Measurements from ENCODE around the gene DCP1B. TPM values are rescaled to one million over a fixed set of nuclear protein-coding genes. Genes with fewer than 3 reads are reported as not detected.

The DCP1B gene
- total RNA-seq, 1 donor from 2014 or later, result 13.6 TPM

DNA sequence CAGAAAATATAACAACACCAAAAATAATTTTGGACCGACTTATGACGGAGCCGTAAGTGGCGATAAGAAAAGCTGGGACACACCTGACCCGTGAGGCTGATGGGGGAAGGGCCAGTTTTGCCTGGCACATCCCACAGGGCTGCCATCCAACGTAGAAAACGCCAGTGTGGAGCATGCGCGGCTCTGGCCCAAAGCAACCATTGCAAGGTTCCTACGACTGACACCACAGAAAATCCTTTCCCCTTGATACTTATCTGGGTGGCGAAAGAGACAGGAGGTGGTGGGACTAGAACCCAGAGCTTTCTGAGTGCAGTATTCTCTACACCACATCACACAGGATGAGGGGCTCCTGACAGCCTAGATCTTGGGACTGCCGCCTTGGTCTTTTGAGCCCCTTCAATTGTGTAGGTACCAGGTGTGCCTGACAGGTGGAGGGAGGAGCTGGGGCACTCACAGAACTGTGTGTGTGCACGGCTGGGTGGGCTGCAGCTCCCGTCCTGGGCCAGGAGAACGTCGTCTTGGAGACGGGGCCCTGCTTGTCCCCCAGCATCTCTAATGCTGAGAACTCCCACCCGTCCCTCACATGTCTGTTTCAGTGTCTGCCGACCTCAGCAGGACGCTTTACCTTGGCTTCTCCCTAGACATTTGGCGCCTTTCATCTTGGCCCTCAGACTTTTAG lies 68.4 kb downstream of the DCP1B start:
- Mint-ChIP-seq H3K4me1 (ENCODE audit: unreplicated experiment) (no peaks in the 10 kb centered on the region), H3K4me3 (ENCODE audit: unreplicated experiment) (no peak overlapping the region), H3K9me3 (ENCODE audit: unreplicated experiment) (no peaks in the 10 kb centered on the region), H3K36me3 (ENCODE audit: low read depth, unreplicated experiment) (peaks cover 11% of the 10 kb centered on the region), H3K27me3 (ENCODE audit: unreplicated experiment) (peaks cover 1% of the 10 kb centered on the region), H3K27ac (ENCODE audit: unreplicated experiment) (no peak overlapping the region)
- no peak for DNase-seq (ENCODE audit: low spot score)
- TF ChIP-seq, protein P1, sequence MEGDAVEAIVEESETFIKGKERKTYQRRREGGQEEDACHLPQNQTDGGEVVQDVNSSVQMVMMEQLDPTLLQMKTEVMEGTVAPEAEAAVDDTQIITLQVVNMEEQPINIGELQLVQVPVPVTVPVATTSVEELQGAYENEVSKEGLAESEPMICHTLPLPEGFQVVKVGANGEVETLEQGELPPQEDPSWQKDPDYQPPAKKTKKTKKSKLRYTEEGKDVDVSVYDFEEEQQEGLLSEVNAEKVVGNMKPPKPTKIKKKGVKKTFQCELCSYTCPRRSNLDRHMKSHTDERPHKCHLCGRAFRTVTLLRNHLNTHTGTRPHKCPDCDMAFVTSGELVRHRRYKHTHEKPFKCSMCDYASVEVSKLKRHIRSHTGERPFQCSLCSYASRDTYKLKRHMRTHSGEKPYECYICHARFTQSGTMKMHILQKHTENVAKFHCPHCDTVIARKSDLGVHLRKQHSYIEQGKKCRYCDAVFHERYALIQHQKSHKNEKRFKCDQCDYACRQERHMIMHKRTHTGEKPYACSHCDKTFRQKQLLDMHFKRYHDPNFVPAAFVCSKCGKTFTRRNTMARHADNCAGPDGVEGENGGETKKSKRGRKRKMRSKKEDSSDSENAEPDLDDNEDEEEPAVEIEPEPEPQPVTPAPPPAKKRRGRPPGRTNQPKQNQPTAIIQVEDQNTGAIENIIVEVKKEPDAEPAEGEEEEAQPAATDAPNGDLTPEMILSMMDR (IDR thresholded peaks at IDR 0.05; ENCODE audit: unreplicated experiment), result no peak

DNA sequence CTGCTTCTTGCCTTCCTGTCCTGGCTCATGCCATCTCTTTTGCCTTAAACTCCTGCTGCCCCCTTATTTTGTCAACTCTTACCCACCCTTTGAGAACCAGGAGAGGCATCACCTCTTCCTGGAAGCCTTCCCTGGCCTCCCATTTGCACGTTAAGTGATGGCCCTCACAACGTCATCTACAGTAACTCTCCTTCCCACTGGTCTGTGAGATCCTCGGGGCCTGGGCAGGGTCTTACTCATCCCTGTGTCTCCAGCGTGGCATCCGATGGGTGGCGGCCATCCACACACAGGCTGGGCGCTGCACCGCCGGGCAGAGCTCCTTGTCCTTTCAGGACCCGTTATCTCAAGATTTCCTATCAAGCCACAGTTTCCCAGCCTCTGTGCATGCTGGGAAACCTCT lies 69.0 kb downstream of the DCP1B start:
- DNase-seq (ENCODE audit: low spot score), result no peak
- Mint-ChIP-seq H3K27me3 (ENCODE audit: unreplicated experiment) (peaks cover 2% of the 10 kb centered on the region), H3K4me1 (ENCODE audit: unreplicated experiment) (no peaks in the 10 kb centered on the region)

DNA sequence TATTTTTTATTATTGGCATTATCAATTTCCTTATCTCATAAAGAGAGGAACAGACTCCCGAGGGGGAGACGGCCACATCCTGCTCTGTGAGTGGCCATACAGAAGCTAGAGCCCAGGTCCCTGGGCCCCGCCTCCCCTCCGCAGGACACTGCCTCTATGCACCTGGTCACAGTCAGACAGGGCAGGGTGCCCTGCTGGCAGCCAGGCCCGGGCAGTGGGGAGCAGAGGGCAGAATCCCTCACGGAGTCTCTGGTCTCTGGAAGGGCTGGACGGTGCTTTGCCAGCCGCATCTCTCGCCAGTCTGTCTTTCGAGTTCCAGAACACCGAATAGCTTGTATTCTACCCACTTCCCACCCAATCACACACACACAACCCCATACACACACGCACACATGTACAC lies 69.4 kb downstream of the DCP1B start:
- Mint-ChIP-seq H3K27me3 (ENCODE audit: unreplicated experiment) (peaks cover 3% of the 10 kb centered on the region), H3K27ac (ENCODE audit: unreplicated experiment) (no peak overlapping the region), H3K4me1 (ENCODE audit: unreplicated experiment) (no peaks in the 10 kb centered on the region), H3K4me3 (ENCODE audit: unreplicated experiment) (no peak overlapping the region), H3K9me3 (ENCODE audit: unreplicated experiment) (no peaks in the 10 kb centered on the region), H3K36me3 (ENCODE audit: low read depth, unreplicated experiment) (peaks cover 11% of the 10 kb centered on the region)
- TF ChIP-seq, protein P1 (IDR thresholded peaks at IDR 0.05; ENCODE audit: unreplicated experiment), result no peak
- DNase-seq (ENCODE audit: low spot score), result no peak

More for the DNA sequence above, 69.0 kb downstream of the DCP1B start:
- TF ChIP-seq, protein P1 (IDR thresholded peaks at IDR 0.05; ENCODE audit: unreplicated experiment), result no peak
- Mint-ChIP-seq H3K9me3 (ENCODE audit: unreplicated experiment) (no peaks in the 10 kb centered on the region), H3K27ac (ENCODE audit: unreplicated experiment) (no peak overlapping the region), H3K4me3 (ENCODE audit: unreplicated experiment) (no peak overlapping the region), H3K36me3 (ENCODE audit: low read depth, unreplicated experiment) (peaks cover 11% of the 10 kb centered on the region)

DNA sequence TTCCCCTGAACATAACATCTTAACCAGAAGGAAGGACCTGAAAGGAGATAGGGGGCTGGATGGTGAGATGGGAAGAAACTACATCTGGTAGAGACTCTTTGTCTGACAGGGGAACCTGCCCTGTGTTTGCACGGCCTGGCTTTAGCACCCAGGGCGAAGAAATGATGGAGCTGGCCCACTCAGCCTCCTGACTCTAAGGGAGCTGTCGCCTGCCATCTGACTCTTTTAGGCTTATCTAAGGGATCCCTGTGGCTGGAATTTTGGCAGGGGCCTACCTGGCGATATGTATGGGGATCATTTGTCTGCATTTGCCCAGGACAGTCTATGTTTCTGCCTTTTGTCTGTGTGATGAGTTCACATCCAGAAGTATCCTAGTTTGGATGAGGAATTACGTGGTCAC lies 70.2 kb downstream of the DCP1B start:
- Mint-ChIP-seq H3K9me3 (ENCODE audit: unreplicated experiment) (no peaks in the 10 kb centered on the region), H3K27me3 (ENCODE audit: unreplicated experiment) (peaks cover 3% of the 10 kb centered on the region), H3K4me3 (ENCODE audit: unreplicated experiment) (no peak overlapping the region), H3K4me1 (ENCODE audit: unreplicated experiment) (peaks cover 2% of the 10 kb centered on the region), H3K36me3 (ENCODE audit: low read depth, unreplicated experiment) (peaks cover 13% of the 10 kb centered on the region), H3K27ac (ENCODE audit: unreplicated experiment) (no peak overlapping the region)
- no peak for DNase-seq (ENCODE audit: low spot score)
- TF ChIP-seq, protein P1 (IDR thresholded peaks at IDR 0.05; ENCODE audit: unreplicated experiment), result no peak

DNA sequence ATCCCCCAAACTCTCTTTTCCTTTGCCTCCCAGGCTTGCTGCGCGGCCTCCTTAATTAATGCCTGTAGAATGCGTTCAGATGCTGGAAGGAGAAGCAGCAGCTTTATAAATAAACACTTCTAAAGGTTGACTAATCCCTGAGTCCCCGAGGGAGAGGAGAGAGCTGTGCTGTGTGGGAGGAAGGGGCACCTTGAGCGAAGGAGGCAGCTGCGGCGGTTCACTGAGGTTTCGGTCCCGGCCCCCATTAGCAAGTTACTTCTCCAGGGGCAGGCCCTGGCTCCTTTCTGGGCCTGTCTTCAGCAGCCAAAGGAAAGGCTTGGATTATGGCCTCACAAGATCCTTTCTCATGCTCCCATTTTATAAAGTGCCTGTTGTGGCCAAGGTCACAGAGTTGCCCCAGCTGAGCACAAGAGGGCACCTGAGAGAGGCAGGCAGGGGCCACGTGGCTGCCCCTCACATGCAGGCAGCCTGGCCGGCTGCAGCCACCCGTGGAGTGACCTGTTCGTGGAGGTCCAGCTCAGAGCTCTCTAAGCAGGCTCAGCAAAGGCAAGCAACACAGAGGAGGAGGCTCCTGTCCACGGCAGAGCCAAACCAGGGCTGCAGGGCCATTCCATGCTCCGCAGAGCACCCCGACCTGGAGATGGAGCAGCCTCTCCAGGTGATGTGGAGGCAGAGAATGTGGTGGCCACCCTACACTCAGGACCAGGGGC lies 70.8 kb downstream of the DCP1B start:
- Mint-ChIP-seq H3K4me1 (ENCODE audit: unreplicated experiment) (peaks cover 5% of the 10 kb centered on the region), H3K27ac (ENCODE audit: unreplicated experiment) (no peak overlapping the region), H3K4me3 (ENCODE audit: unreplicated experiment) (no peak overlapping the region), H3K9me3 (ENCODE audit: unreplicated experiment) (no peaks in the 10 kb centered on the region), H3K27me3 (ENCODE audit: unreplicated experiment) (peaks cover 3% of the 10 kb centered on the region), H3K36me3 (ENCODE audit: low read depth, unreplicated experiment) (peaks cover 15% of the 10 kb centered on the region)
- TF ChIP-seq, protein P1 (IDR thresholded peaks at IDR 0.05; ENCODE audit: unreplicated experiment), result no peak
- no peak for DNase-seq (ENCODE audit: low spot score)
